Keratinocyte (primary cell): ENCODE measurements around the gene C16orf90. TPM values are rescaled to one million over a fixed set of nuclear protein-coding genes. Genes with fewer than 3 reads are reported as not detected.
"Not testable (repeated sequence)": the region's sequence is repeated elsewhere in the genome, so short reads cannot be mapped to it uniquely, and the experiment has no call there.

ENCODE experiments used
- DNase-seq: peaks from one replicate; pipeline ENCODE4 v3.0.0-alpha.2; 2011; ENCODE audit warnings: low read depth, missing footprints, low spot score
- FAIRE-seq: peaks from 2 replicates; lab custom pipeline; 2011; peaks lifted over from hg19 to GRCh38; lab: Jason Lieb, UNC
- H2AFZ ChIP-seq: 2 replicates; pipeline ENCODE4 v1.6.0; 2012; ENCODE audit warnings: low read length, control low read depth, inconsistent platforms; ENCODE audit not compliant: control insufficient read depth
- H3K27ac ChIP-seq: 2 replicates; pipeline ENCODE4 v1.5.1; 2011; ENCODE audit warnings: low read length; ENCODE audit not compliant: control insufficient read depth, insufficient read depth
- H3K27me3 ChIP-seq: 3 replicates; pipeline ENCODE4 v1.6.0; 2011; ENCODE audit warnings: low read length; ENCODE audit not compliant: control insufficient read depth, insufficient read depth; ENCODE audit errors: extremely low read depth
- H3K36me3 ChIP-seq, 2 experiments: 2 replicates in 1 of 2; 3 replicates in 1 of 2; pipeline ENCODE4 v1.5.1; 2011; ENCODE audit warnings: low read length in 2 of 2, mild to moderate bottlenecking in 1 of 2; ENCODE audit not compliant: control insufficient read depth in 2 of 2, insufficient read depth in 2 of 2; ENCODE audit errors: extremely low read depth in 1 of 2
- H3K4me1 ChIP-seq: 3 replicates; pipeline ENCODE4 v1.5.1; 2011; ENCODE audit warnings: low read length; ENCODE audit not compliant: control insufficient read depth, insufficient read depth; ENCODE audit errors: extremely low read depth
- H3K4me2 ChIP-seq: 3 replicates; pipeline ENCODE4 v1.6.0; 2011; ENCODE audit warnings: low read depth, low read length; ENCODE audit not compliant: control insufficient read depth, insufficient read depth; ENCODE audit errors: extremely low read depth
- H3K4me3 ChIP-seq, 3 experiments: fragments of 200-600 bp in 1 of 3; sonication (generic) in 1 of 3; 2 replicates in 2 of 3; 3 replicates in 1 of 3; pipeline ENCODE4 v1.5.1; 2011 to 2016; ENCODE audit warnings: low read length in 3 of 3, mild to moderate bottlenecking in 3 of 3, control low read depth in 2 of 3, inconsistent platforms in 1 of 3, low read depth in 1 of 3, mixed read lengths in 1 of 3, mixed run types in 1 of 3, moderate library complexity in 1 of 3; ENCODE audit not compliant: control insufficient read depth in 2 of 3, insufficient read depth in 2 of 3; ENCODE audit errors: extremely low read depth in 1 of 3
- H3K79me2 ChIP-seq: 2 replicates; pipeline ENCODE4 v1.6.0; 2012; ENCODE audit warnings: low read length; ENCODE audit not compliant: control insufficient read depth, insufficient read depth
- H3K9ac ChIP-seq: 3 replicates; pipeline ENCODE4 v1.6.0; 2011; ENCODE audit warnings: low read length; ENCODE audit not compliant: control insufficient read depth, insufficient read depth; ENCODE audit errors: extremely low read depth
- H3K9me1 ChIP-seq: 3 replicates; pipeline ENCODE4 v1.6.0; 2011; ENCODE audit warnings: low read length; ENCODE audit not compliant: control insufficient read depth, insufficient read depth; ENCODE audit errors: extremely low read depth
- H3K9me3 ChIP-seq: 2 replicates; pipeline ENCODE4 v1.5.1; 2012; ENCODE audit warnings: low read depth, low read length; ENCODE audit not compliant: control insufficient read depth
- H4K20me1 ChIP-seq: 3 replicates; pipeline ENCODE4 v1.6.0; 2011; ENCODE audit warnings: low read length; ENCODE audit not compliant: control insufficient read depth, insufficient read depth; ENCODE audit errors: extremely low read depth
- CTCF ChIP-seq, 3 experiments: IDR thresholded peaks in 1 of 3; conservative IDR thresholded peaks in 1 of 3; optimal IDR thresholded peaks in 1 of 3; 2 replicates in 2 of 3; 3 replicates in 1 of 3; pipeline versions ENCODE3 to v1.5.1; 2011; ENCODE audit warnings: low read length in 3 of 3, mild to moderate bottlenecking in 3 of 3, moderate library complexity in 2 of 3, control low read depth in 1 of 3, inconsistent platforms in 1 of 3; ENCODE audit not compliant: insufficient read depth in 2 of 3; ENCODE audit errors: extremely low read depth in 1 of 3
- EZH2 ChIP-seq: IDR thresholded peaks from one replicate; pipeline ENCODE4 v1.6.1; 2012; ENCODE audit warnings: inconsistent platforms, mild to moderate bottlenecking, low read length, moderate library complexity
- dilution Hi-C: fragments of 300-500 bp; cut with MboI; formaldehyde crosslinking; loops from one replicate; pipeline ENCODE4 v1.7.0; 2020; ENCODE audit warnings: low sequenced_read_pairs; ENCODE audit not compliant: extremely low pct_ligation_motif_present
- polyA plus RNA-seq, 5 experiments: library from polyadenylated mRNA; depleted of rRNA in 3 of 5; stranded (reverse) in 3 of 5; stranded (forward) in 1 of 5; unstranded in 1 of 5; fragments of >200 nt; gene quantifications; 1 replicate in 1 of 5; 2 replicates in 3 of 5; 3 replicates in 1 of 5; pipeline versions ENCODE4 v1.2.1 to v1.2.3, GENCODE V29; 2011 to 2012; ENCODE audit warnings: missing spikeins in 2 of 5, low read depth in 1 of 5, low replicate concordance in 1 of 5

Gene C16orf90
- polyA plus RNA-seq, 1 donor (not counting 4 experiments of a cell fraction or from before 2014, with no cell fraction given), result not detected

GRCh38 chr16:3474136-3474779 is 21.0 kb downstream of the C16orf90 start:
- Histone ChIP-seq H3K4me1 (no peaks in the 10 kb centered on the region), H2AFZ (no peak overlapping the region), H3K9me3 (no peaks in the 10 kb centered on the region), H3K9ac (no peak overlapping the region), H3K4me2 (no peak overlapping the region), H3K27ac (no peak overlapping the region), H3K79me2 (peaks cover 76% of the 10 kb centered on the region), H3K9me1 (no peaks in the 10 kb centered on the region), H3K36me3 (peaks cover 7% of the 10 kb centered on the region in 2 experiments), H4K20me1 (peaks cover 13% of the 10 kb centered on the region), H3K4me3 (no peak overlapping the region), H3K27me3 (no peaks in the 10 kb centered on the region)
- TF ChIP-seq EZH2 (no peak), CTCF (optimal IDR thresholded peaks at IDR 0.05 in 1 of 3, IDR thresholded peaks at IDR 0.05 in 1 of 3, conservative IDR thresholded peaks at IDR 0.05 in 1 of 3; ENCODE audit: extremely low read depth in 1 of 3, insufficient read depth in 2 of 3, low read length in 3 of 3) (no peak)
- DNase-seq, result no peak
- no peak for FAIRE-seq
- dilution Hi-C loops, result no loop called here

GRCh38 chr16:3473596-3473943 is 21.7 kb downstream of the C16orf90 start:
- H3K27me3 ChIP-seq, H2AFZ ChIP-seq, H3K9me1 ChIP-seq, FAIRE-seq, H3K9me3 ChIP-seq, H3K4me2 ChIP-seq, H3K4me1 ChIP-seq, H3K4me3 ChIP-seq, H3K27ac ChIP-seq, DNase-seq, H3K36me3 ChIP-seq, dilution Hi-C loops, H3K9ac ChIP-seq: not testable (repeated sequence)
- Histone ChIP-seq H4K20me1 (peaks cover 13% of the 10 kb centered on the region), H3K79me2 (peaks cover 81% of the 10 kb centered on the region)
